H9 (cell line): Measurements from ENCODE around the gene TMEM63A. TPM values are rescaled to one million over a fixed set of nuclear protein-coding genes. Genes with fewer than 3 reads are reported as not detected.

ENCODE experiments used
- DNase-seq: peaks from one replicate; pipeline ENCODE4 v3.0.0-alpha.2; 2017
- H2AFZ ChIP-seq: one replicate; pipeline ENCODE4 v1.6.1; 2013; ENCODE audit warnings: mild to moderate bottlenecking, low read length, control low read depth, moderate library complexity
- H2AK5ac ChIP-seq: 2 replicates; pipeline ENCODE4 v1.6.1; 2013; ENCODE audit warnings: low read length, control low read depth, mixed read lengths; ENCODE audit not compliant: insufficient read length
- H2BK120ac ChIP-seq: one replicate; pipeline ENCODE4 v1.6.1; 2013; ENCODE audit warnings: low read depth, mild to moderate bottlenecking, low read length, control low read depth, inconsistent platforms; ENCODE audit not compliant: poor library complexity, severe bottlenecking
- H2BK12ac ChIP-seq: 2 replicates; pipeline ENCODE4 v1.6.1; 2013; ENCODE audit warnings: low read length, control low read depth, mixed read lengths, low read depth; ENCODE audit not compliant: insufficient read length
- H2BK15ac ChIP-seq: 2 replicates; pipeline ENCODE4 v1.6.1; 2013; ENCODE audit warnings: low read depth, low read length, control low read depth
- H2BK20ac ChIP-seq: one replicate; pipeline ENCODE4 v1.6.1; 2013; ENCODE audit warnings: low read depth, mild to moderate bottlenecking, low read length, control low read depth, inconsistent platforms; ENCODE audit not compliant: poor library complexity, severe bottlenecking
- H2BK5ac ChIP-seq: 2 replicates; pipeline ENCODE4 v1.6.1; 2013; ENCODE audit warnings: low read length, control low read depth, mixed read lengths; ENCODE audit not compliant: insufficient read length
- H3K14ac ChIP-seq: 2 replicates; pipeline ENCODE4 v1.6.1; 2013; ENCODE audit warnings: low read length, control low read depth; ENCODE audit not compliant: insufficient read depth
- H3K18ac ChIP-seq: 2 replicates; pipeline ENCODE4 v1.6.1; 2013; ENCODE audit warnings: low read depth, mild to moderate bottlenecking, mixed read lengths, low read length, control low read depth; ENCODE audit not compliant: insufficient read length
- H3K23ac ChIP-seq: 2 replicates; pipeline ENCODE4 v1.6.1; 2013; ENCODE audit warnings: low read length, control low read depth, mixed read lengths, low read depth; ENCODE audit not compliant: insufficient read length
- H3K23me2 ChIP-seq: 2 replicates; pipeline ENCODE4 v1.6.1; 2013; ENCODE audit warnings: low read depth, mild to moderate bottlenecking, mixed read lengths, low read length, control low read depth; ENCODE audit not compliant: insufficient read length, poor library complexity, severe bottlenecking
- H3K27ac ChIP-seq: 2 replicates; pipeline ENCODE4 v1.5.1; 2013; ENCODE audit warnings: low read length, control low read depth, mixed read lengths, low read depth; ENCODE audit not compliant: insufficient read length
- H3K27me3 ChIP-seq: 2 replicates; pipeline ENCODE4 v1.6.1; 2013; ENCODE audit warnings: low read length, control low read depth, inconsistent platforms; ENCODE audit not compliant: insufficient read depth
- H3K4ac ChIP-seq: 2 replicates; pipeline ENCODE4 v1.6.1; 2013; ENCODE audit warnings: low read depth, mild to moderate bottlenecking, control low read depth, inconsistent platforms, low read length, moderate library complexity
- H3K4me1 ChIP-seq: 2 replicates; pipeline ENCODE4 v1.6.1; 2013; ENCODE audit warnings: low read length, control low read depth, inconsistent platforms; ENCODE audit not compliant: insufficient read depth
- H3K4me2 ChIP-seq: 2 replicates; pipeline ENCODE4 v1.6.1; 2013; ENCODE audit warnings: low read length, control low read depth, mixed read lengths; ENCODE audit not compliant: insufficient read length, insufficient read depth
- H3K56ac ChIP-seq: 2 replicates; pipeline ENCODE4 v1.6.1; 2013; ENCODE audit warnings: low read depth, mild to moderate bottlenecking, mixed read lengths, low read length, control low read depth; ENCODE audit not compliant: insufficient read length
- H3K79me1 ChIP-seq: 2 replicates; pipeline ENCODE4 v1.6.1; 2013; ENCODE audit warnings: low read depth, mild to moderate bottlenecking, moderate library complexity, low read length, control low read depth, inconsistent platforms; ENCODE audit not compliant: insufficient read depth, poor library complexity, severe bottlenecking
- H3K79me2 ChIP-seq: 2 replicates; pipeline ENCODE4 v1.6.1; 2013; ENCODE audit warnings: low read length, control low read depth, inconsistent platforms; ENCODE audit not compliant: insufficient read depth
- H3K9ac ChIP-seq: 2 replicates; pipeline ENCODE4 v1.6.1; 2013; ENCODE audit warnings: low read length, control low read depth, mixed read lengths; ENCODE audit not compliant: insufficient read length; ENCODE audit errors: extremely low read depth
- H3K9me3 ChIP-seq: one replicate; pipeline ENCODE4 v1.6.1; 2013; ENCODE audit warnings: low read depth, low read length, inconsistent platforms; ENCODE audit not compliant: control insufficient read depth
- H3T11ph ChIP-seq: one replicate; pipeline ENCODE4 v1.6.1; 2013; ENCODE audit warnings: mild to moderate bottlenecking, low read length, control low read depth, inconsistent platforms
- H4K20me1 ChIP-seq: one replicate; pipeline ENCODE4 v1.6.1; 2013; ENCODE audit not compliant: control insufficient read depth, insufficient read length, insufficient read depth
- H4K5ac ChIP-seq: 2 replicates; pipeline ENCODE4 v1.6.1; 2013; ENCODE audit warnings: low read depth, mild to moderate bottlenecking, mixed read lengths, low read length, control low read depth; ENCODE audit not compliant: insufficient read length
- H4K8ac ChIP-seq: replicated peaks from 2 replicates; pipeline ENCODE4 v1.6.1; 2013; ENCODE audit warnings: low read length, control low read depth, mixed read lengths, low read depth; ENCODE audit not compliant: insufficient read length
- H4K91ac ChIP-seq: 2 replicates; pipeline ENCODE4 v1.6.1; 2013; ENCODE audit warnings: low read depth, mild to moderate bottlenecking, moderate library complexity, mixed read lengths, low read length, control low read depth; ENCODE audit not compliant: insufficient read length
- H3K27ac Mint-ChIP-seq, 3 experiments: 2 replicates in 2 of 3; 3 replicates in 1 of 3; pipeline ENCODE4 v1.8.0; 2020 to 2021; ENCODE audit warnings: mixed read lengths in 3 of 3, mild to moderate bottlenecking in 1 of 3, moderate library complexity in 1 of 3
- H3K27me3 Mint-ChIP-seq: 2 replicates; pipeline ENCODE4 v1.8.0; 2021; ENCODE audit warnings: low read depth, mild to moderate bottlenecking, moderate library complexity, mixed read lengths
- H3K36me3 Mint-ChIP-seq, 3 experiments: 2 replicates in 2 of 3; 3 replicates in 1 of 3; pipeline ENCODE4 v1.8.0; 2020 to 2021; ENCODE audit warnings: low read depth in 3 of 3, mixed read lengths in 3 of 3; ENCODE audit not compliant: insufficient read depth in 1 of 3
- H3K4me1 Mint-ChIP-seq, 2 experiments: 2 replicates each; pipeline ENCODE4 v1.8.0; 2020; ENCODE audit warnings: mixed read lengths in 2 of 2
- H3K4me3 Mint-ChIP-seq, 2 experiments: 2 replicates in 1 of 2; 3 replicates in 1 of 2; pipeline ENCODE4 v1.8.0; 2020 to 2021; ENCODE audit warnings: mild to moderate bottlenecking in 2 of 2, mixed read lengths in 2 of 2, moderate library complexity in 1 of 2
- H3K9me3 Mint-ChIP-seq, 2 experiments: 2 replicates in 1 of 2; 3 replicates in 1 of 2; pipeline ENCODE4 v1.8.0; 2020; ENCODE audit warnings: mild to moderate bottlenecking in 2 of 2, mixed read lengths in 2 of 2, moderate library complexity in 1 of 2
- WGBS: extraction: QIAGEN DNeasy Blood & Tissue Kit; methylation state at CpG from one replicate; pipeline ENCODE4 v1.1.7; 2013; ENCODE audit warnings: missing lambda C conversion rate, low lambda C conversion rate, mixed read lengths; ENCODE audit not compliant: insufficient read length; ENCODE audit errors: extremely low coverage; 5-methylcytosine and 5-hydroxymethylcytosine counted together
- total RNA-seq: library from RNA; stranded (reverse); gene quantifications from 2 replicates; pipeline ENCODE4 v1.2.1, GENCODE V29; 2021
- TF ChIP-seq, protein P1 (sequence below): fragments of 200-600 bp; sonication (generic); conservative IDR thresholded peaks from 3 replicates; pipeline ENCODE4 v1.8.0; 2021; ENCODE audit warnings: antibody characterized with exemption, mild to moderate bottlenecking

TMEM63A gene
- total RNA-seq, 1 experiment from 2014 or later, result 75.7 TPM

DNA sequence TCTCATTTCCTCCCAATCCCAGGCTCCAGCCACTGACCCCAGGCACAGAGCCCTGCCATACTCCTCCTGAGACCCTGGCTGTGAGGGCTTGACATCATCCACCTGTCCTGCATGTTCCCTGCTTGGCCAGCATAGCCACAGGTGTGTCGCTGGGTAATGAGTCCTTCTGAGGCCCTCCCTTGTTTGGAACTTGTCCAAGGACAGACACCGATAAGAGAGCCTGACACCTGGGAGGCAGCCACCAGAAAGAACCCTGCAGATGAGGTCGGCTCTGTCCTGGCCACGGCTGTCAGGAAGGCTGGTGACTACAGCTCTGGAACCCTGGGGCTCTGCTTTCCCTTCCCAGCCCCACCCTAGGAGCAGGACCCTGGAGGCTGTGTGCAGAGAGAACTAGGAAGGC is 34.6 kb downstream of the TMEM63A start:
- Histone ChIP-seq H2BK120ac (no peak overlapping the region), H4K8ac (no peak overlapping the region), H3K23ac (no peak overlapping the region), H3K4ac (no peak overlapping the region), H4K5ac (no peak overlapping the region), H3K79me2 (no peaks in the 10 kb centered on the region), H3K4me1 (no peaks in the 10 kb centered on the region), H3K4me2 (no peak overlapping the region), H3K23me2 (no peaks in the 10 kb centered on the region), H3K9me3 (peaks cover 4% of the 10 kb centered on the region), H3K14ac (no peak overlapping the region), H2AK5ac (no peak overlapping the region), H4K20me1 (no peaks in the 10 kb centered on the region), H3K27ac (no peak overlapping the region), H3K56ac (no peak overlapping the region), H2BK15ac (no peak overlapping the region), H3K79me1 (no peaks in the 10 kb centered on the region), H3K9ac (no peak overlapping the region), H3K27me3 (no peaks in the 10 kb centered on the region; the same call in 1 of the 2 replicates), H4K91ac (no peak overlapping the region), H2BK20ac (no peak overlapping the region), H3K18ac (no peak overlapping the region), H2BK5ac (no peak overlapping the region), H2AFZ (no peak overlapping the region), H3T11ph (no peak overlapping the region), H2BK12ac (no peak overlapping the region)
- TF ChIP-seq, protein P1, sequence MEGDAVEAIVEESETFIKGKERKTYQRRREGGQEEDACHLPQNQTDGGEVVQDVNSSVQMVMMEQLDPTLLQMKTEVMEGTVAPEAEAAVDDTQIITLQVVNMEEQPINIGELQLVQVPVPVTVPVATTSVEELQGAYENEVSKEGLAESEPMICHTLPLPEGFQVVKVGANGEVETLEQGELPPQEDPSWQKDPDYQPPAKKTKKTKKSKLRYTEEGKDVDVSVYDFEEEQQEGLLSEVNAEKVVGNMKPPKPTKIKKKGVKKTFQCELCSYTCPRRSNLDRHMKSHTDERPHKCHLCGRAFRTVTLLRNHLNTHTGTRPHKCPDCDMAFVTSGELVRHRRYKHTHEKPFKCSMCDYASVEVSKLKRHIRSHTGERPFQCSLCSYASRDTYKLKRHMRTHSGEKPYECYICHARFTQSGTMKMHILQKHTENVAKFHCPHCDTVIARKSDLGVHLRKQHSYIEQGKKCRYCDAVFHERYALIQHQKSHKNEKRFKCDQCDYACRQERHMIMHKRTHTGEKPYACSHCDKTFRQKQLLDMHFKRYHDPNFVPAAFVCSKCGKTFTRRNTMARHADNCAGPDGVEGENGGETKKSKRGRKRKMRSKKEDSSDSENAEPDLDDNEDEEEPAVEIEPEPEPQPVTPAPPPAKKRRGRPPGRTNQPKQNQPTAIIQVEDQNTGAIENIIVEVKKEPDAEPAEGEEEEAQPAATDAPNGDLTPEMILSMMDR, result no peak
- Mint-ChIP-seq H3K9me3 (peaks cover 5 to 9% of the 10 kb centered on the region in 2 experiments), H3K4me3 (no peak overlapping the region), H3K27ac (no peak overlapping the region), H3K27me3 (no peaks in the 10 kb centered on the region), H3K4me1 (peaks cover 8 to 15% of the 10 kb centered on the region in 2 experiments), H3K36me3 (peaks cover 57 to 81% (median 62%) of the 10 kb centered on the region in 3 experiments)
- no CpG with 5 or more reads among the region's 4 CpGs for WGBS
- peak; percentile 22 for DNase-seq
